ENCODE results near the gene ZNF367. TPM values are rescaled to one million over a fixed set of nuclear protein-coding genes. Genes with fewer than 3 reads are reported as not detected.
A peak's percentile ranks its signal among the peaks of the same experiment; 100 is the strongest.

The ZNF367 gene
- total RNA-seq, 4 donors from 2014 or later, result 2.5 to 4.3 (median 3.1) TPM

DNA sequence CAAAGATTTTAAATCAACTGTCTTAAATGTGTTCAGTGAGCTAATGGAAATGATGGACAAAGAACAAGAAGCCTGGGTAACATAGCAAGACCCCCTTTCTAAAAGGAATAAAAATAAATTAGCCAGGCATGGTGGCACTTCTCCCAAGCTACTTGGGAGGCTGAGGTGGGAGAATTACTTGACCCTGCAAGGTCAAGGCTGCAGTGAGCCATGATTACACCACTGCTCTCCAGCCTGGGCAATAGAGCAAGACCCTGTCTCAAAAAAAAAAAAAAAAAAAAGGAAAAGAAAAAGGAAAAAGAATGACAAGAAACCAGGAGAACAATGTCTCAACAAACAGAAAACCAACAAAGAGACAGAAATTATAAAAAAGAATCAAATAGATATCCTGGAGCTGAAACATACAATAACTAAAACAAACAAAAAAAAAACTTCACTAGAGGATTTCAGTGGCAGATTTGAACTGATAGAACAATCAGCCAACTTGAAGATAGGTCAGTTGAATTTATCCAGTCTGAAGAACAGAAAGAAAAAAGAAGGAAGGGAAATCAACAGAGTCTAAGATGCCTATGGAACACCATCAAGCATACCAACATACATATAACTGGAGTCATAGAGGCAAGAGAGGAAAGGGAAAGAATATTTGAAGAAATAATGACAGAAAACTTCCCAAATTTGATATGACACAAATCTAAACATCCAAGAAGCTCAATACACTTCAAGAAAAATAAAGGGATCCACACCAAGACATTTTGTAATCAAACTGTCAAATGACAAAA is 17.8 kb downstream of the ZNF367 start:
- TF ChIP-seq, protein P1, sequence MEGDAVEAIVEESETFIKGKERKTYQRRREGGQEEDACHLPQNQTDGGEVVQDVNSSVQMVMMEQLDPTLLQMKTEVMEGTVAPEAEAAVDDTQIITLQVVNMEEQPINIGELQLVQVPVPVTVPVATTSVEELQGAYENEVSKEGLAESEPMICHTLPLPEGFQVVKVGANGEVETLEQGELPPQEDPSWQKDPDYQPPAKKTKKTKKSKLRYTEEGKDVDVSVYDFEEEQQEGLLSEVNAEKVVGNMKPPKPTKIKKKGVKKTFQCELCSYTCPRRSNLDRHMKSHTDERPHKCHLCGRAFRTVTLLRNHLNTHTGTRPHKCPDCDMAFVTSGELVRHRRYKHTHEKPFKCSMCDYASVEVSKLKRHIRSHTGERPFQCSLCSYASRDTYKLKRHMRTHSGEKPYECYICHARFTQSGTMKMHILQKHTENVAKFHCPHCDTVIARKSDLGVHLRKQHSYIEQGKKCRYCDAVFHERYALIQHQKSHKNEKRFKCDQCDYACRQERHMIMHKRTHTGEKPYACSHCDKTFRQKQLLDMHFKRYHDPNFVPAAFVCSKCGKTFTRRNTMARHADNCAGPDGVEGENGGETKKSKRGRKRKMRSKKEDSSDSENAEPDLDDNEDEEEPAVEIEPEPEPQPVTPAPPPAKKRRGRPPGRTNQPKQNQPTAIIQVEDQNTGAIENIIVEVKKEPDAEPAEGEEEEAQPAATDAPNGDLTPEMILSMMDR (IDR thresholded peaks at IDR 0.05), result no peak
- TF ChIP-seq POLR2A (IDR thresholded peaks at IDR 0.05) (no peak), EP300 (IDR thresholded peaks at IDR 0.05) (no peak)
- Histone ChIP-seq H3K4me3 (no peak overlapping the region), H3K9me3 (peaks cover 0 to 8% (median 2%) of the 10 kb centered on the region in 4 donors), H3K27ac (no peak overlapping the region), H3K4me1 (no peaks in the 10 kb centered on the region), H3K27me3 (no peaks in the 10 kb centered on the region), H3K36me3 (no peaks in the 10 kb centered on the region)
- DNase-seq (ENCODE audit: low spot score in 2 of 2), result no peak

DNA sequence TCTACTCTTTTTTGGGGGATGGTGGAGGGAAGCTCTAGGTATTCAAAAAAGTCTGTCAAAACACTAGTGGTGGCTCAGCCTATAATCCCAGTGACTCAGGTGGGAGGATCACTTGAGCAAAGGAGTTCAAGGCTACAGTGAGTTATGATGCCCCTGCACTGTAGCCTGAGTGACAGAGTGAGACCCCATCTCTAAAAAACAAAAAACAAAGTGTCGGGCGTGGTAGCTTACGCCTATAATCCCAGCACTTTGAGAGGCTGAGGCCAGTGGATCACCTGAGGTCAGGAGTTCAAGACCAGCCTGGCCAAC is 18.9 kb downstream of the ZNF367 start:
- peaks cover 0 to 8% (median 2%) of the 10 kb centered on the region in 4 donors for H3K9me3 ChIP-seq
- H3K36me3 ChIP-seq, result no peaks in the 10 kb centered on the region
- peak overlapping the region in 1 of 4 donors; percentile 11 for H3K27ac ChIP-seq
- no peak overlapping the region for H3K4me3 ChIP-seq
- no peak for DNase-seq (ENCODE audit: low spot score in 2 of 2)
- TF ChIP-seq POLR2A (IDR thresholded peaks at IDR 0.05) (no peak), EP300 (IDR thresholded peaks at IDR 0.05) (no peak)
- TF ChIP-seq, protein P1 (IDR thresholded peaks at IDR 0.05), result no peak
- H3K4me1 ChIP-seq, result no peaks in the 10 kb centered on the region
- WGBS, 2 donors, result 87 to 98% methylated on average over 3 of the region's 3 CpGs
- H3K27me3 ChIP-seq, result no peaks in the 10 kb centered on the region

GRCh38 chr9:96398582-96399324 is 19.4 kb downstream of the ZNF367 start:
- H3K27ac ChIP-seq, result peak overlapping the region in 1 of 4 donors; percentile 11
- TF ChIP-seq POLR2A (IDR thresholded peaks at IDR 0.05) (no peak), EP300 (IDR thresholded peaks at IDR 0.05) (no peak)
- TF ChIP-seq, protein P1 (IDR thresholded peaks at IDR 0.05), result no peak
- no peaks in the 10 kb centered on the region for H3K36me3 ChIP-seq
- WGBS, 2 donors, result 41 to 48% methylated on average over 3 of the region's 3 CpGs
- H3K4me1 ChIP-seq, result no peaks in the 10 kb centered on the region
- no peaks in the 10 kb centered on the region for H3K27me3 ChIP-seq
- no peak overlapping the region for H3K4me3 ChIP-seq
- DNase-seq (ENCODE audit: low spot score in 2 of 2), result no peak
- H3K9me3 ChIP-seq, result peaks cover 0 to 8% (median 2%) of the 10 kb centered on the region in 4 donors

- Histone ChIP-seq H3K9me3 (peaks cover 0 to 6% (median 2%) of the 10 kb centered on the region in 4 donors), H3K4me1 (no peaks in the 10 kb centered on the region), H3K36me3 (no peaks in the 10 kb centered on the region), H3K27me3 (no peaks in the 10 kb centered on the region), H3K4me3 (no peak overlapping the region), H3K27ac (no peak overlapping the region)
- no peak for DNase-seq (ENCODE audit: low spot score in 2 of 2)
- TF ChIP-seq POLR2A (IDR thresholded peaks at IDR 0.05) (no peak), EP300 (IDR thresholded peaks at IDR 0.05) (no peak)
- TF ChIP-seq, protein P1 (IDR thresholded peaks at IDR 0.05), result no peak
- WGBS, 2 donors, result 93 to 96% methylated on average over 2 of the region's 2 CpGs
Observed at GRCh38 chr9:96395964-96396363, 22.2 kb downstream of the ZNF367 start.

DNA sequence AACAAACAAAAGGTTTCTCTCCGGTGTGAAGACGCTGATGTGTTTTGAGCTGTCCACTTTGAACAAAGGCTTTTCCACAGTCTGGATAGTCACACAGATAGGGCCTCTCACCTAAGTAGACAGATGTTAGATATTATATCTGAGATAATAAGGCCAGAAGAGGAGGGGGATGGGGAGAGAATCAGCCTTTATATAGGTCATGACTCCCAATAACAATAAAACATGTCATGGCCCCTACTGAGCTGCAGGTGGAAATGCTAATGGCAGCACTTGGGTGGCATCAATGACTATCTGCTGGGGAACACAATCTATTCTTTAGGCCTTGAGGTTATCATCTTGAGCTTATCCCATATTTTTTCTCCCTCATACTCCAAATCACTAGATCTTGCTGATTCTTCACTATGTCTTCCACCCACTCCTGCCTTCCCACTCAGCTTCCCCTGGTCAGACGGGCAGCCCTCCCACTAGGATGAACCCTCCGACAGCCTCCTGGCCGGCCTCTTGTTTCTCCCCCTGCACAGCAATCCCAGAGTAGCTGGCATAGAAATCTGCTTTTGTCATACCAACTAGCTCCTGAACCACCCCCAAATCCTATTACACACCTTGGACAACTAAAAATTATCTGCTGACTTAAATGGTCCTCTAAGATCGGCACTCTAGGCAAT is 23.2 kb downstream of the ZNF367 start:
- Histone ChIP-seq H3K36me3 (no peaks in the 10 kb centered on the region), H3K4me3 (no peak overlapping the region), H3K27ac (no peak overlapping the region), H3K4me1 (no peaks in the 10 kb centered on the region), H3K9me3 (no peaks in the 10 kb centered on the region), H3K27me3 (no peaks in the 10 kb centered on the region)
- TF ChIP-seq, protein P1 (IDR thresholded peaks at IDR 0.05), result no peak
- TF ChIP-seq POLR2A (IDR thresholded peaks at IDR 0.05) (no peak), EP300 (IDR thresholded peaks at IDR 0.05) (no peak)
- no peak for DNase-seq (ENCODE audit: low spot score in 2 of 2)
- 85 to 92% methylated on average over 6 of the region's 6 CpGs for WGBS, 2 donors
